B cell (primary cell): Measurements from ENCODE around the gene NOP16. TPM values are rescaled to one million over a fixed set of nuclear protein-coding genes. Genes with fewer than 3 reads are reported as not detected.

Experiments used
- ATAC-seq: fragments of 200-7000 bp; cut with Tn5 transposase; one replicate; pipeline ENCODE4 v1.10.0; 2021; ENCODE audit warnings: low read depth, mild to moderate bottlenecking, moderate number of reproducible peaks, moderate library complexity
- CTCF ChIA-PET: fragments of 350-600 bp; sonication (Branson Sonifier 250); formaldehyde crosslinking; loops from one replicate; lab custom pipeline; 2021; ENCODE audit warnings: antibody characterized with exemption, inconsistent platforms; lab: Charles Lee
- POLR2A ChIA-PET: fragments of 350-600 bp; sonication (Branson Sonifier 250); formaldehyde crosslinking; loops from one replicate; lab custom pipeline; 2021; ENCODE audit warnings: antibody characterized with exemption; lab: Charles Lee
- DNase-seq: peaks from one replicate; pipeline ENCODE4 v3.0.0; 2013
- H2AFZ ChIP-seq: 2 replicates; pipeline ENCODE4 v1.6.1; 2012; ENCODE audit warnings: mild to moderate bottlenecking, low read depth, low read length; ENCODE audit not compliant: insufficient read depth, poor library complexity, severe bottlenecking
- H3K27ac ChIP-seq, 2 donors: 1 replicate in 1 of 2; 2 replicates in 1 of 2; pipeline ENCODE4 v1.5.1; 2012 to 2013; ENCODE audit warnings: low read length in 2 of 2, mild to moderate bottlenecking in 2 of 2, moderate library complexity in 1 of 2
- H3K27me3 ChIP-seq, 4 experiments: fragments of 200-600 bp in 1 of 4; sonication (generic) in 1 of 4; replicated peaks in 1 of 4; 1 replicate in 2 of 4; 2 replicates in 2 of 4; pipeline versions ENCODE4 v1.6.1 to v1.7.0; 2013 to 2016; ENCODE audit warnings: low read length in 3 of 4, mild to moderate bottlenecking in 2 of 4, mixed read lengths in 1 of 4, moderate library complexity in 1 of 4; ENCODE audit not compliant: insufficient read depth in 4 of 4, control insufficient read depth in 3 of 4; ENCODE audit errors: control extremely low read depth in 1 of 4
- H3K36me3 ChIP-seq, 2 experiments: replicated peaks in 1 of 2; 1 replicate in 1 of 2; 2 replicates in 1 of 2; pipeline versions ENCODE4 v1.6.1 to v1.7.1; 2013; ENCODE audit warnings: low read length in 1 of 2; ENCODE audit not compliant: insufficient read depth in 2 of 2, control insufficient read depth in 1 of 2; ENCODE audit errors: control extremely low read depth in 1 of 2, extremely low read depth in 1 of 2
- H3K4me1 ChIP-seq, 2 donors: fragments of 200-600 bp in 1 of 2; sonication (generic) in 1 of 2; 1 replicate in 1 of 2; 2 replicates in 1 of 2; pipeline versions ENCODE4 v1.5.1 to v1.6.1; 2013 to 2017; ENCODE audit warnings: low read length in 2 of 2; ENCODE audit not compliant: control insufficient read depth in 2 of 2, insufficient read depth in 2 of 2
- H3K4me2 ChIP-seq: replicated peaks from 2 replicates; pipeline ENCODE3; 2012; ENCODE audit warnings: mild to moderate bottlenecking, low read depth, low read length; ENCODE audit not compliant: poor library complexity, severe bottlenecking
- H3K4me3 ChIP-seq, 5 experiments: fragments of 200-600 bp in 1 of 5; sonication (generic) in 1 of 5; 1 replicate in 3 of 5; 2 replicates in 2 of 5; pipeline versions ENCODE4 v1.5.1 to v1.7.0; 2011 to 2016; ENCODE audit warnings: low read length in 4 of 5, mild to moderate bottlenecking in 4 of 5, low read depth in 2 of 5, control low read depth in 1 of 5, moderate library complexity in 1 of 5; ENCODE audit not compliant: insufficient read depth in 1 of 5; ENCODE audit errors: control extremely low read depth in 1 of 5, extremely low read depth in 1 of 5
- H3K79me2 ChIP-seq: fragments of 200-600 bp; sonication (generic); one replicate; pipeline ENCODE4 v1.6.0; 2016; ENCODE audit warnings: low read length; ENCODE audit not compliant: control insufficient read depth, insufficient read depth
- H3K9ac ChIP-seq: fragments of 200-600 bp; sonication (generic); 2 replicates; pipeline ENCODE4 v1.6.1; 2017; ENCODE audit warnings: mild to moderate bottlenecking, low read length, moderate library complexity
- H3K9me3 ChIP-seq, 3 donors: one replicate each; pipeline versions ENCODE4 v1.6.1 to v1.7.1; 2013; ENCODE audit warnings: low read length in 2 of 3; ENCODE audit not compliant: control insufficient read depth in 2 of 3, insufficient read depth in 1 of 3; ENCODE audit errors: control extremely low read depth in 1 of 3
- H4K20me1 ChIP-seq: 2 replicates; pipeline ENCODE4 v1.6.0; 2012; ENCODE audit warnings: mild to moderate bottlenecking, low read length; ENCODE audit not compliant: insufficient read depth, control insufficient read depth, poor library complexity, severe bottlenecking
- H3K27ac Mint-ChIP-seq: one replicate; pipeline ENCODE4 v1.8.0; 2021; ENCODE audit warnings: mixed read lengths
- H3K27me3 Mint-ChIP-seq: one replicate; pipeline ENCODE4 v1.8.0; 2021; ENCODE audit warnings: mixed read lengths
- H3K4me1 Mint-ChIP-seq: one replicate; pipeline ENCODE4 v1.8.0; 2021; ENCODE audit warnings: mixed read lengths
- H3K4me3 Mint-ChIP-seq: one replicate; pipeline ENCODE4 v1.8.0; 2021; ENCODE audit warnings: mixed read lengths
- H3K9me3 Mint-ChIP-seq: one replicate; pipeline ENCODE4 v1.8.0; 2022; ENCODE audit warnings: mixed read lengths; ENCODE audit not compliant: insufficient read depth
- EZH2 ChIP-seq: IDR thresholded peaks from 2 replicates; pipeline ENCODE4 v1.6.1; 2012; ENCODE audit warnings: borderline replicate concordance, low read depth, mild to moderate bottlenecking, moderate library complexity, low read length; ENCODE audit not compliant: insufficient read depth, poor library complexity, severe bottlenecking
- WGBS: methylation state at CpG from one replicate; pipeline ENCODE4 v1.1.5; 2013; ENCODE audit warnings: missing lambda C conversion rate; ENCODE audit not compliant: insufficient coverage; 5-methylcytosine and 5-hydroxymethylcytosine counted together
- intact Hi-C: fragments of 100-400 bp; cut with micrococcal nuclease; formaldehyde crosslinking; loops from one replicate; pipeline ENCODE4 v1.10.0; 2022
- polyA plus RNA-seq: library from polyadenylated mRNA; depleted of rRNA; stranded (reverse); fragments of >200 nt; gene quantifications from 2 replicates; pipeline ENCODE4 v1.2.3, GENCODE V29; 2012
- total RNA-seq, 2 donors: library from RNA; stranded (reverse); fragments of 120-200 nt in 1 of 2; gene quantifications; 1 replicate in 1 of 2; 2 replicates in 1 of 2; pipeline versions ENCODE4 v1.2.3 to v1.2.4, GENCODE V29; 2013 to 2022
- TF ChIP-seq, protein P1 (sequence below): fragments of 200-600 bp; IDR thresholded peaks from one replicate; pipeline ENCODE4 v1.8.0; 2022; ENCODE audit warnings: antibody characterized with exemption, mild to moderate bottlenecking

Gene NOP16
- total and polyA plus RNA-seq, 2 donors (not counting 1 experiment from before 2014, with no cell fraction given) = 25.0 to 27.8 TPM

- no peaks in the 10 kb centered on the region for H3K27me3 ChIP-seq
- H3K9me3 ChIP-seq = no peaks in the 10 kb centered on the region
- intact Hi-C loops = loop anchor here (1.0 to 5.0 kb wide), 6 partner anchors 28 to 181 kb away; partner anchors contain the start of genes CLTB, FAF2, RNF44 and SIMC1
- H3K27ac ChIP-seq = peak within 1 kb of the TSS; percentile 77 to 92
- peaks cover 0 to 11% of the 10 kb centered on the region in 2 experiments for H3K36me3 ChIP-seq
- peak within 1 kb of the TSS; percentile 85 for H3K4me2 ChIP-seq
- POLR2A ChIA-PET = interaction anchor here (0.6 to 1.7 kb wide), 8 partner anchors 9 to 1065 kb away, joined by 3 to 11 read pairs (median 3); partner anchors contain the start of genes HIGD2A, NOP16 and RNF44
- H3K9ac ChIP-seq = peak within 1 kb of the TSS; percentile 96
- H3K27me3 Mint-ChIP-seq = no peaks in the 10 kb centered on the region
- WGBS = 0% methylated on average over 43 of the region's 56 CpGs
- peak; percentile 87 for ATAC-seq
- H4K20me1 ChIP-seq = peaks cover 19% of the 10 kb centered on the region
- peak; percentile 96 for DNase-seq
- peaks cover 42% of the 10 kb centered on the region for H3K4me1 Mint-ChIP-seq
- H3K79me2 ChIP-seq = peaks cover 45% of the 10 kb centered on the region
- peaks cover 21 to 36% of the 10 kb centered on the region in 2 donors for H3K4me1 ChIP-seq
- peak within 1 kb of the TSS; percentile 47 to 94 (median 82) for H3K4me3 ChIP-seq
- peak within 1 kb of the TSS; percentile 98 for H3K4me3 Mint-ChIP-seq
- TF ChIP-seq, protein P1, sequence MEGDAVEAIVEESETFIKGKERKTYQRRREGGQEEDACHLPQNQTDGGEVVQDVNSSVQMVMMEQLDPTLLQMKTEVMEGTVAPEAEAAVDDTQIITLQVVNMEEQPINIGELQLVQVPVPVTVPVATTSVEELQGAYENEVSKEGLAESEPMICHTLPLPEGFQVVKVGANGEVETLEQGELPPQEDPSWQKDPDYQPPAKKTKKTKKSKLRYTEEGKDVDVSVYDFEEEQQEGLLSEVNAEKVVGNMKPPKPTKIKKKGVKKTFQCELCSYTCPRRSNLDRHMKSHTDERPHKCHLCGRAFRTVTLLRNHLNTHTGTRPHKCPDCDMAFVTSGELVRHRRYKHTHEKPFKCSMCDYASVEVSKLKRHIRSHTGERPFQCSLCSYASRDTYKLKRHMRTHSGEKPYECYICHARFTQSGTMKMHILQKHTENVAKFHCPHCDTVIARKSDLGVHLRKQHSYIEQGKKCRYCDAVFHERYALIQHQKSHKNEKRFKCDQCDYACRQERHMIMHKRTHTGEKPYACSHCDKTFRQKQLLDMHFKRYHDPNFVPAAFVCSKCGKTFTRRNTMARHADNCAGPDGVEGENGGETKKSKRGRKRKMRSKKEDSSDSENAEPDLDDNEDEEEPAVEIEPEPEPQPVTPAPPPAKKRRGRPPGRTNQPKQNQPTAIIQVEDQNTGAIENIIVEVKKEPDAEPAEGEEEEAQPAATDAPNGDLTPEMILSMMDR = peak; percentile 31
- TF ChIP-seq EZH2 = no peak
- peak within 1 kb of the TSS; percentile 98 for H3K27ac Mint-ChIP-seq
- H3K9me3 Mint-ChIP-seq = no peaks in the 10 kb centered on the region
- H2AFZ ChIP-seq = peak within 1 kb of the TSS; percentile 88
- CTCF ChIA-PET = interaction anchor here (0.7 to 3.4 kb wide), 14 partner anchors 9 to 827 kb away, joined by 3 to 15 read pairs (median 4); partner anchors contain the start of genes CLTB, FAF2 and RNF44
Measured at GRCh38 chr5:176361437-176362232, 26.8 kb downstream of the NOP16 start, which contains the start of gene KIAA1191. KIAA1191 (minus strand) TSS chr5:176361764; CDS start chr5:176359508, 2,256 bp downstream.
